Stimulated activated CD4-positive, alpha-beta T cell treated with anti-CD3 and anti-CD28 coated beads, Interleukin-1b, Interleukin-23, amount 100 ng/mL, for 4 hours (primary cell): Measurements from ENCODE around the gene SEMA6D.

Experiments
- DNase-seq, 2 donors: peaks; one replicate each; pipeline ENCODE4 v3.0.0-alpha.2; 2020; ENCODE audit warnings: low read depth in 2 of 2

Gene SEMA6D, protein sequence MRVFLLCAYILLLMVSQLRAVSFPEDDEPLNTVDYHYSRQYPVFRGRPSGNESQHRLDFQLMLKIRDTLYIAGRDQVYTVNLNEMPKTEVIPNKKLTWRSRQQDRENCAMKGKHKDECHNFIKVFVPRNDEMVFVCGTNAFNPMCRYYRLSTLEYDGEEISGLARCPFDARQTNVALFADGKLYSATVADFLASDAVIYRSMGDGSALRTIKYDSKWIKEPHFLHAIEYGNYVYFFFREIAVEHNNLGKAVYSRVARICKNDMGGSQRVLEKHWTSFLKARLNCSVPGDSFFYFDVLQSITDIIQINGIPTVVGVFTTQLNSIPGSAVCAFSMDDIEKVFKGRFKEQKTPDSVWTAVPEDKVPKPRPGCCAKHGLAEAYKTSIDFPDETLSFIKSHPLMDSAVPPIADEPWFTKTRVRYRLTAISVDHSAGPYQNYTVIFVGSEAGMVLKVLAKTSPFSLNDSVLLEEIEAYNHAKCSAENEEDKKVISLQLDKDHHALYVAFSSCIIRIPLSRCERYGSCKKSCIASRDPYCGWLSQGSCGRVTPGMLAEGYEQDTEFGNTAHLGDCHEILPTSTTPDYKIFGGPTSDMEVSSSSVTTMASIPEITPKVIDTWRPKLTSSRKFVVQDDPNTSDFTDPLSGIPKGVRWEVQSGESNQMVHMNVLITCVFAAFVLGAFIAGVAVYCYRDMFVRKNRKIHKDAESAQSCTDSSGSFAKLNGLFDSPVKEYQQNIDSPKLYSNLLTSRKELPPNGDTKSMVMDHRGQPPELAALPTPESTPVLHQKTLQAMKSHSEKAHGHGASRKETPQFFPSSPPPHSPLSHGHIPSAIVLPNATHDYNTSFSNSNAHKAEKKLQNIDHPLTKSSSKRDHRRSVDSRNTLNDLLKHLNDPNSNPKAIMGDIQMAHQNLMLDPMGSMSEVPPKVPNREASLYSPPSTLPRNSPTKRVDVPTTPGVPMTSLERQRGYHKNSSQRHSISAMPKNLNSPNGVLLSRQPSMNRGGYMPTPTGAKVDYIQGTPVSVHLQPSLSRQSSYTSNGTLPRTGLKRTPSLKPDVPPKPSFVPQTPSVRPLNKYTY

GRCh38 chr15:47717036-47717612 lies at the start of gene SEMA6D:
TSS of gene SEMA6D (plus strand) at chr15:47717505. CDS start at chr15:47759799, 42,294 bp downstream.
- no peak for DNase-seq

GRCh38 chr15:47669221-47669620 lies 48.1 kb upstream of the SEMA6D start:
- DNase-seq: no peak

GRCh38 chr15:47670365-47670764 lies 46.9 kb upstream of the SEMA6D start:
- no peak for DNase-seq

DNA sequence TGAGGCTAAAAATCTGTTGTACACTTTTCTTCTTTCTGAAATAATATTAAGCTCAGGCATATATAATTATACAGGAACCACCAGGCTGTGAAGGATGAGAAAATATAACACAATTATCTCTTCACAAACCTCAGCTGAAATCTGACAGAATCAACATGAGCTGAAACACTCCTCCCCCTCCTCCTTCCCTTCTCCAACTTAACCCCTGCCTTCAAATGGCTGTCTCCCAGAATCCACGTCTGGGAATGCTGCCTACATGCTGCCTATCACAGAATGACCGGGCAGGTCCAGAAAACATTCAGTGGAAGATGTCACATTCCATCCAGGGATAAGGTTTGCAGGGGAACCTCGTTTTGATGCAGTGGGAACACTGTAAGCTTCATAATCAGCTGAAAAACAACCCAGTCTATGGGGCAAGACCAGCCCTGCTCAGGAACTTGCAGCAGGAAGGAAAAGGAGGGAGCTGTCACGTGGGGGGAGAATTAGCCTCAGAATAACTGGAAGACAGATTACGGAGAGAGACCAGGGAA lies 44.0 kb upstream of the SEMA6D start:
- DNase-seq: no peak

DNA sequence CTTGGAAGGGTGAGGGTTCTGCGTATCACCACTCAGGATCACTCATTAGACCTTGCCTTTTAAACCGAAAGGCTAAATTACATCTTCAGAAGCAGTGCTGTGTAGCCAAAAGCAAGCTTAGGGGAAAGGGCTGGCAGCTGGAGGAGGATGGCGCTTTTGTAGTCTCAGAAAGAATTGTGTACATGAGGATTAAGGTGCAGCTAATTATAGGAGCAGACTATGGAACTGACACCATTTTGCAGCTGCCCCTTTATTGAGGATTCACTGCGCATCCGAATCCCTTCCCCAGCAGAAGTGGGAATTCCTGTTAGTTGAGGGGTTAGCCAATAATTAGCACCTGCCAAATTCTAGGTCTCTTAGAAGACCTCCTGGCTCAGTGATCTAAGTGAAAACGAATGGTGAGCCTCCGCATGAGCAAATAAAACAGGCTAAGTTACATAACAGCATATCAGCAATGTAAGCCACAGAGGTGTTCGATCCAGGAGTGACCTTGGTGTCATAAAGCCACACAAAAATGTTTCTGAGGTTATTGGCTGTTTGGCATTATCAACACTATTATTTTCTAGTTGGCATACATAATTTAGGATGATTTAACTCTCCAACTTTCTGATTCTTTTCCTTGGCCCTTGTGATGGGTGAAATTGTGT lies 42.6 kb upstream of the SEMA6D start:
- no peak for DNase-seq

DNA sequence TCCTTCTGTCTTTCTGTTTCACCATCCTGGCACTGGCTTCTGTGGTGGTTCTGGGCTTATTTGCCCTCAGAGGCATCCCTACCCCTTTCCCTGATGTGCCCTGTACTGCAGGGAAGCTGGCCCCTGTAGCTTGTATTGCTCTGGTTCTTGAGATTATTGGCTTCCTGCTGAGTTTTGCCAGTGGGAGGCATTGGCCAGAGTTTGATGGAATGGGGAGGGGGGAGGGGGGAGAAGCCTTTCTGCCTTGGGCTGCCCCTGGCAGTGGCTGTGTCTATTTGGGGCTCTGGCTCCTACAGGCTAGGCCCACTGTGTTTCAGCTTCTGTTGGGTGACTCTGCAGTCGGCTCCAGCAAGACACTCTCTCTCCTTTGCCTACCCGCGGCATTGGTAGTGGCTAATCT lies 41.6 kb upstream of the SEMA6D start:
- DNase-seq: no peak

DNA sequence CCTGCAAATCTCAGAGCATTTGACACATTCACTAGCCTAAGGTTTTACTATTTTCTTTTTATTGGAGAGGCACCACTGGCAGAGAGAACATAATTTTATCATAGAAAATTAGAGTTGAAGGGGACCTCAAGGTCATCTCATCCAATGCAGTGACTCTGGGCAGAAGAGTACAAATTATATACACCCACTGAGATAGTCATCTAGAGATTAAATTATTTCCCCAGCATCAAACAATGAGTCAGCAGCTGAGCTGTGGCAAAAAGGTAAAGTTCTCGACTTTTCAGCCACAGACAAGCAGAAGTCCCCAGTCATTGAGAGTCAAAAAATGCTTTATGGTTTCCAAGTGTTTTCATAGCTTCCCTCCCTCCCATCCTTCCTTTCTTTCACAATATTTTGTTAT lies 39.3 kb upstream of the SEMA6D start:
- DNase-seq: no peak

DNA sequence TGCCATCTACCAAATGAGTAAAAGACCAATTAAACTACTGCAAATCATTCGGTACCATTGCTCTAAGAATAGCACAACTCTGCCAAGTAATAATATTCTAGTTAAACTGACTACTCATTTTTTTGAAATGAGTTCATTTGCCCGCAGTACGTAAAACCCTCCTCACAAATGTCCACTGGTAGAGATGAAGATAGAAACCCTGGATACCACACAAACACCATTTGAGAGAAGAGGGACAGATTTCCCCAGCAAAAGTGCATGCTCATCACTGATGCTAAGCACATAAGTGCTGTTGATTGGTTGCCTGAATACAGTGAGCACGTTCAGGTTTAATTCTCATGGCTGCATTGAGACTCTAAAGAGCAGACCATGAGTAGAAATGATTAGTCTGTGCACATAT lies 34.6 kb upstream of the SEMA6D start:
- no peak for DNase-seq

GRCh38 chr15:47685141-47685870 lies 32.0 kb upstream of the SEMA6D start:
- no peak for DNase-seq

DNA sequence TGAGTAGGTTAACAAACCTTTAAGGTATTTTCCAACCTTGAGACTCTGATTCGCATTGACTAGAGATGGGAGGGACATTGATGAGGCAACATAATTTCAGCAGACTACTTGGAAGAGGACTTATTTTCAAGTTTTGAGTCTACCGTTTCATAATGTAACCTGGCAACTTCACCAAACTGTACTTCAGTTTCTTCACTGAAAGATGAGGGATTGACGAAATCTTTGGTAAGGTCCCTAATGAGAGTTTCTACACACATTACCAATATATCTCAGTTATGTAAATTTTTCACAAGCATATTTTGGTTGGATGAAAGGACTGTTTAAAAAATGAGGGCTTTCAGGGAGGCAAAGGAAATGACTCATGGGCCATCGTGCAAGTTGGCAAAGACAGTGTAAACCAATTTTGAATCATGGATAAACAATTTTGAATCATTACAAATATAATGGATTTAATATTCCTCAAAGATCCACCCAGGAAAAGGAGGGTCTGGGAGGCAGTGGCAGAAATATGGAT lies 28.7 kb upstream of the SEMA6D start:
- no peak for DNase-seq

- DNase-seq: no peak
Observed at GRCh38 chr15:47689660-47690059, 27.6 kb upstream of the SEMA6D start.

DNA sequence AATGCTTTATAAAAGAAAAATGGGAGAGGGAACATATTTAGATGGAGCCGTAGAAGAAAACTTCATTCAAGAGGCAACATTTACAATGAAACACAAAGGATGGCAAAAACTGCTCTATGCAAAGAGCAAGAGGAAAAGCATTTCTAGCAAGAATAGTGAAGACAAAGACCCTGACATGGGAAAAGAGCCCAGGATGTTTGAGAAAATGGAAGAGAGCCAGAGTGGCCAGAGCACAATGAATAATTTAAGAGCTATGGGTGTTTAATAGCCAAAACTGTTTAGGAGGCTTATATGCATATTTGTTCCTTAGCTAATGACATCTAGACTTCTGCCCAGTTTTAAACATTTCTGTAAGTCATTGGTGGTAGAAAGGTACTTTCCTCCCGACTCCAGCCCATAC lies 25.4 kb upstream of the SEMA6D start:
- DNase-seq: no peak

GRCh38 chr15:47696351-47696750 lies 21.0 kb upstream of the SEMA6D start:
- no peak for DNase-seq

- DNase-seq: no peak
Observed at GRCh38 chr15:47705281-47705997, 11.9 kb upstream of the SEMA6D start.

DNA sequence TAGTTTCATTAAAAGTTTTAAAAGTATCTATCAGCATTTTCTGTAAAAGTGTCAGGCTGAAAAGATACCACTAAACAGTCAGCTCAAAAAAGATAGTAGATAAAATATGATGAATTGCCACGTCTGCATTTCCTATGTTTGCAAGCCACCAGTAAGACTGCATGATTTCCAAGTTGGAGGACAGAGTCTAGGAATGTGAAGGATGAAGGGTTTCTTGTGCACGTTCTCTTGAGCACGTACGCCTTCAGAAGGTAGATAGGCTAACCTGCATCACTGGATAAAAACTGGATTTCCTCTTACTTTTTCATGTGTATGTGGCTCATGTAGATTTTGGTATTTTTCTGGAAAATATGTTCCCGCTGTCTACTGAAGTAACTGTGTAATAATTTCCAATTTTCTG lies 9.9 kb upstream of the SEMA6D start:
- no peak for DNase-seq

- DNase-seq: no peak
Observed at GRCh38 chr15:47708161-47708980, 8.9 kb upstream of the SEMA6D start.

GRCh38 chr15:47711655-47712054 lies 5.7 kb upstream of the SEMA6D start:
- no peak for DNase-seq

DNA sequence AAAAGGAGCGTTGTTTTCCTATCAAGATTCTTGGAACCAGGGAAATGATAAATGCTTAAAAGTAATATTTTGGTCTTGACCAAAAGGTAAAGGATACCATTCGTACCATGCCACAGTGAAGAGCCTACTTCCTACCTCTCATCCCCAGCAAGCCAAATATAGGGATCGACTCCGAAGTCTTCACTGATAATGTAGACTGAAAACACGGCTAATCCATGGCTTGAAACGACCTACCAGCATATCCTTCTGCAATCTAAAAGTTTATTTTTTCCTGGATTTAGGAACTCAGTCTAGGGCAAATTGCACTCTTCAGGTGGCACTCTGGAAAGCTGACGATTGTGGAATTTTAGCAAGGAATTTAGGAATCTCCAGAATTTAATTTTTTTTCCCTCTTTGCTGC lies 1.9 kb upstream of the SEMA6D start:
- DNase-seq: no peak

DNA sequence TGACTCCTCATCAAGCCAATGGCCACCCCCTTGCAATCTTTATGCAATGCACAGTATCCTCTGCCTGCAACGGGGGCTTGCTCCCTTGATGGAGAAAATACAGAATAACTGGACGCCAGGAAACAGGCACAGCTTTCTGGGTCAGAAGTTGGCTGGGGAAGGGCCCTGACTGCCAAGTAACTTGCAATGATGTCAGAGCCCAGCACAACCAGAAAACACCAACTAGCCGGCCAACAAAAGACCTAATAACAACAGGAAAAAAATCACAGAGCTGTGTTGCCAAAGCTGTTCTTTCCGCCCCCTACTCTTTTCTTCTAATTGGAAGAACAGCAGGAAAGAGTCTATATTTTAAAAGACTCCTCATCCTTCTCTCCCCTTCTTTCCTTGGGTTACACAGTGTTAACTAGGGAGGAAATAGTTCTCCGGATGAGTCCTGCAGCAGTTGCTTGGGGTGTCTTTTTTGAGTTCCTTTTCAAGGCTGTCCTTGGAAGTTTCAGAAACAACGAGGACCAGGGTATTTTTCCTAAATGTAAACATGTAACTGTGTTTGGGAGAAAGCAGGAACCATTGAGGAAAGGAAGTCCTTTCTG lies 1.4 kb upstream of the SEMA6D start:
- DNase-seq: no peak
